PC-3 (cell line): ENCODE measurements around the gene FBXO24. TPM values are rescaled to one million over a fixed set of nuclear protein-coding genes. Genes with fewer than 3 reads are reported as not detected.

ENCODE experiments used
- ATAC-seq: fragments of 200-7000 bp; cut with Tn5 transposase; 2 replicates; pipeline ENCODE4 v1.9.1; 2020; ENCODE audit warnings: mild to moderate bottlenecking, moderate library complexity
- BruUV-seq: library from RNA; stranded (reverse); fragments of 400-500 nt; replicated peaks from 2 replicates; lab custom pipeline; 2021; lab: Mats Ljungman, UMichigan
- CTCF ChIA-PET: fragments of 300-600 bp; sonication (Branson Sonifier 250); formaldehyde crosslinking; loops from one replicate; lab custom pipeline; 2022; ENCODE audit warnings: antibody characterized with exemption; lab: Charles Lee
- POLR2A ChIA-PET: fragments of 300-600 bp; sonication (Branson Sonifier 250); formaldehyde crosslinking; loops from one replicate; lab custom pipeline; 2022; ENCODE audit warnings: antibody characterized with exemption; ENCODE audit not compliant: unreplicated experiment; lab: Charles Lee
- DNase-seq: peaks from one replicate; pipeline ENCODE4 v3.0.0-alpha.2; 2015
- H2AFZ ChIP-seq: fragments of 300-600 bp; sonication (generic); 2 replicates; pipeline ENCODE4 v1.6.0; 2016; ENCODE audit warnings: antibody characterized with exemption, low read length
- H3F3A ChIP-seq: fragments of 300-600 bp; sonication (generic); one replicate; pipeline ENCODE4 v1.6.0; 2017; ENCODE audit warnings: antibody characterized with exemption, low read length, control low read depth, mild to moderate bottlenecking; ENCODE audit not compliant: unreplicated experiment
- H3K27ac ChIP-seq: fragments of 300-600 bp; sonication (generic); 2 replicates; pipeline ENCODE4 v1.5.1; 2016; ENCODE audit warnings: mild to moderate bottlenecking, low read length
- H3K27me3 ChIP-seq: fragments of 300-600 bp; sonication (generic); 2 replicates; pipeline ENCODE4 v1.6.1; 2016; ENCODE audit warnings: low read length, mixed read lengths
- H3K36me3 ChIP-seq: fragments of 300-600 bp; sonication (generic); 2 replicates; pipeline ENCODE4 v1.6.1; 2016; ENCODE audit warnings: low read depth, mixed run types, low read length, mixed read lengths
- H3K4me1 ChIP-seq: fragments of 300-600 bp; sonication (generic); 2 replicates; pipeline ENCODE4 v1.5.1; 2016; ENCODE audit warnings: low read length; ENCODE audit not compliant: insufficient read depth
- H3K4me2 ChIP-seq: fragments of 300-600 bp; sonication (generic); 2 replicates; pipeline ENCODE4 v1.6.0; 2016; ENCODE audit warnings: low read length
- H3K4me3 ChIP-seq: fragments of 300-600 bp; sonication (generic); 2 replicates; pipeline ENCODE4 v1.5.1; 2016; ENCODE audit warnings: mild to moderate bottlenecking, low read length, mixed read lengths
- H3K79me2 ChIP-seq: fragments of 300-600 bp; sonication (generic); 2 replicates; pipeline ENCODE4 v1.6.1; 2017; ENCODE audit warnings: low read length, mixed read lengths
- H3K9ac ChIP-seq: fragments of 300-600 bp; sonication (generic); 2 replicates; pipeline ENCODE4 v1.6.0; 2016; ENCODE audit warnings: mild to moderate bottlenecking, low read length
- H3K9me2 ChIP-seq: fragments of 300-600 bp; sonication (generic); replicated peaks from 2 replicates; pipeline ENCODE4 v1.6.1; 2016; ENCODE audit warnings: mixed run types, low read length, mixed read lengths
- H3K9me3 ChIP-seq: fragments of 300-600 bp; sonication (generic); 2 replicates; pipeline ENCODE4 v1.6.1; 2016; ENCODE audit warnings: low read length, mixed read lengths
- H4K20me1 ChIP-seq: fragments of 300-600 bp; sonication (generic); 2 replicates; pipeline ENCODE4 v1.6.1; 2016; ENCODE audit warnings: low read length, mixed read lengths
- CTCF ChIP-seq: fragments of 300-600 bp; sonication (generic); conservative IDR thresholded peaks from 2 replicates; pipeline ENCODE4 v1.5.1; 2017; ENCODE audit warnings: antibody characterized with exemption, low read depth, mild to moderate bottlenecking, low read length
- EZH2 ChIP-seq: fragments of 300-600 bp; sonication (generic); IDR thresholded peaks from one replicate; pipeline ENCODE4 v1.6.1; 2017; ENCODE audit warnings: antibody characterized with exemption, mild to moderate bottlenecking, low read length; ENCODE audit not compliant: unreplicated experiment
- EZH2phosphoT487 ChIP-seq: fragments of 300-600 bp; sonication (generic); IDR thresholded peaks from 2 replicates; pipeline ENCODE4 v1.6.1; 2018; ENCODE audit warnings: mild to moderate bottlenecking, antibody characterized with exemption, low read length, borderline replicate concordance
- intact Hi-C: fragments of 100-400 bp; cut with micrococcal nuclease; formaldehyde crosslinking; loops from 2 replicates; pipeline ENCODE4 v1.9.0; 2023
- total RNA-seq: library from RNA; depleted of rRNA; stranded (reverse); fragments of >200 nt; gene quantifications from 2 replicates; pipeline ENCODE4 v1.2.3, GENCODE V29; 2014

The FBXO24 gene
- total RNA-seq, 1 experiment from 2014 or later: 0.40 TPM

GRCh38 chr7:100620804-100621203 is 34.7 kb downstream of the FBXO24 start:
- ChIA-PET CTCF (no interaction called here), POLR2A (no interaction called here)
- Histone ChIP-seq H3K9me3 (no peaks in the 10 kb centered on the region), H3F3A (no peaks in the 10 kb centered on the region), H3K4me2 (no peak overlapping the region), H3K36me3 (no peaks in the 10 kb centered on the region), H3K4me3 (no peak overlapping the region), H2AFZ (no peak overlapping the region), H3K79me2 (no peaks in the 10 kb centered on the region), H4K20me1 (no peaks in the 10 kb centered on the region), H3K27me3 (no peaks in the 10 kb centered on the region), H3K27ac (no peak overlapping the region), H3K9ac (no peak overlapping the region), H3K4me1 (no peaks in the 10 kb centered on the region), H3K9me2 (no peaks in the 10 kb centered on the region)
- no TSS peak for BruUV-seq
- DNase-seq (no peak), ATAC-seq (no peak)
- intact Hi-C loops: no loop called here
- TF ChIP-seq EZH2 (no peak), CTCF (no peak), EZH2phosphoT487 (no peak)

- Histone ChIP-seq H3K9me3 (no peaks in the 10 kb centered on the region), H3K27me3 (no peaks in the 10 kb centered on the region), H3K36me3 (no peaks in the 10 kb centered on the region), H3K9me2 (no peaks in the 10 kb centered on the region), H3K4me2 (no peak overlapping the region), H3K4me3 (no peak overlapping the region), H3K27ac (no peak overlapping the region), H2AFZ (no peak overlapping the region), H3K9ac (no peak overlapping the region), H3K4me1 (no peaks in the 10 kb centered on the region), H4K20me1 (no peaks in the 10 kb centered on the region), H3F3A (no peaks in the 10 kb centered on the region), H3K79me2 (no peaks in the 10 kb centered on the region)
- no TSS peak for BruUV-seq
- DNase-seq (no peak), ATAC-seq (no peak)
- intact Hi-C loops: no loop called here
- ChIA-PET CTCF (no interaction called here), POLR2A (interaction anchor here (0.7 kb wide), 1 partner anchor 84 kb away, joined by 3 read pairs; no protein-coding TSS in a partner anchor)
- TF ChIP-seq CTCF (no peak), EZH2phosphoT487 (no peak), EZH2 (no peak)
Measured at GRCh38 chr7:100621554-100621953, 35.4 kb downstream of the FBXO24 start.

- no peaks in the 10 kb centered on the region for H3K27me3 ChIP-seq
- intact Hi-C loops: no loop called here
- TF ChIP-seq EZH2: no peak
- H2AFZ ChIP-seq: no peak overlapping the region
- H3K36me3 ChIP-seq: no peaks in the 10 kb centered on the region
- no peaks in the 10 kb centered on the region for H3K79me2 ChIP-seq
- H3K4me2 ChIP-seq: no peak overlapping the region
- H3K27ac ChIP-seq: no peak overlapping the region
- no peak overlapping the region for H3K4me3 ChIP-seq
- POLR2A ChIA-PET: no interaction called here
- no peaks in the 10 kb centered on the region for H3F3A ChIP-seq
- H3K9me3 ChIP-seq: no peaks in the 10 kb centered on the region
- CTCF ChIA-PET: no interaction called here
- H3K4me1 ChIP-seq: peaks cover 6% of the 10 kb centered on the region
- no peaks in the 10 kb centered on the region for H3K9me2 ChIP-seq
- BruUV-seq: no TSS peak
- ATAC-seq: no peak
- no peak for DNase-seq
- H3K9ac ChIP-seq: no peak overlapping the region
- no peaks in the 10 kb centered on the region for H4K20me1 ChIP-seq
Measured at GRCh38 chr7:100623951-100624824, 38.1 kb downstream of the FBXO24 start.
